Measurements from ENCODE around the gene PPP6R3.
"Not testable (repeated sequence)": the region's sequence is repeated elsewhere in the genome, so short reads cannot be mapped to it uniquely, and the experiment has no call there.

The PPP6R3 gene

DNA sequence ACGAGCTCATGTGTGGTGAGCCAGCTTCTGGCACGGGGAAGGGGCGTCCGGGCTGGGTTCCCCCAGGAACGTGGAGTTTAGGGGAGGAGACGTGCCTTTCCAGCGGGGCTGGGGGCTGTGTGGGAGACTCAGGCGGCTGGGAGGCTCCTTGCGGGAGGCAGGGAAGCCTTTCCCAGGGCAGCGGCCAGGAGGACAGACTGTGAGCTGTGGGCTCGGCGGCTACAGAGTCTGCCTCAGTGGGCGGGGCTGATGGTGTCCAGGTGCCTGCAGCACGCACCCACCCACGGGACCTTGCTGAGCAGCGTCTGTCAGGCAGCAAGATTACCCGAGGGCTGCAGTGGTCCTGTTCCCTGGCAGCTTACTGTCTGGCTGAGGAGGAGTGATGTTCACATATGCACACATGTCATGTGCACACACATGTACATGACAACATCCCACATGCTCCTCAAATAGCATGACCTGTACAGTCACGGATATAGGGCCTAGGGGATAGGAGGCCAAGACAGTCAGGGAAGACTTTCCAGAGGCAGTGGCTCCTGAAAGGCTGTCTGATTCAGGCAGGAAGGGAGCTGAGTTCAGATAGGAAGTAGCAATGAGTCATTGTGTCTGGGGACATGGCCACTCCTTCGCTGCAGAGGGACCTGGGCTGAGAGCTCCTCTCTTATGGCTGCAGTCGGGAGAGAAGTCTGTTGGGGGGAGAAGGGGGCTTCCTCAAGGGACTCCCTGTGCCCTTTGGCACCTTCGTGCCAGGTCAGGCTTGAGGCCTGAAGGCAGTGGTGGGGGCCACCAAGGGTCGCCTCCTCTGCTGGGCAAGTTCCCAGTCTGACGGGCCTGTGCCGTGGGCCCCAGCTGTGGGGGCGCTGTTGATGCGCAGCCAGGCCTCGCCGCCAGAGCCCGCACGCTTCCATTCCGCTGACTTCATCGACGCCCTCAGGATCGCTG lies 23.3 kb upstream of the PPP6R3 start:
- no peak for DNase-seq

DNA sequence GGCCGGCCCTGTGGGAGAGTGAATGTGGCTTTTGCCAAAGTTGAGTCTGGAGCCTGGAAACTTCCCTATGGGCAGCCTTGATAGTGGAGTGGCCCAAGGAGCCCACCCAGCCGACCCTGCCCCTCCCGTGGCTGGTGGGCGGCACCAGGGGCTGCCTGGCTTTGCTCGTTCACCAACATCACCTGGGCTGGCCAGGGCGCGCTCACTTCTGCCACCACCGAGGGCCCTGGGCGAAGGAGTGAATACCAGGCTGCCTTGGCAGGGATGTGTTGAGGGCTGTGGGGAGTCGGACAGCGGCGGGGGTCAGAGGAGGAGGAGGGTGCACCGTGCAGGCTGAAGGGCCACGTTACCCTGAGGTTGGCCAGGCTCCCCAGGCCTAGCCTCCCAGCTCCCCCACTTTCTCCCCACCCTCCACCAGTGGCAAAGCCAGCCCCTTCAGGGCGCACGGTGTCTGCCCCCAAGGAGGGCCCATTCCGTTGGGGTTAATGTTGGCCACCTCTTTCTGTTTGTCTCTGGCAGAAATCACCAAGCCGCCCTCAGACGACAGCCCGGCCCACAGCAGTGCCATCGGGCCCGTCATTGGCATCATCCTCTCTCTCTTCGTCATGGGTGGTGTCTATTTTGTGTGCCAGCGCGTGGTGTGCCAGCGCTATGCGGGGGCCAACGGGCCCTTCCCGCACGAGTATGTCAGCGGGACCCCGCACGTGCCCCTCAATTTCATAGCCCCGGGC lies 22.5 kb upstream of the PPP6R3 start:
- no peak for DNase-seq

DNA sequence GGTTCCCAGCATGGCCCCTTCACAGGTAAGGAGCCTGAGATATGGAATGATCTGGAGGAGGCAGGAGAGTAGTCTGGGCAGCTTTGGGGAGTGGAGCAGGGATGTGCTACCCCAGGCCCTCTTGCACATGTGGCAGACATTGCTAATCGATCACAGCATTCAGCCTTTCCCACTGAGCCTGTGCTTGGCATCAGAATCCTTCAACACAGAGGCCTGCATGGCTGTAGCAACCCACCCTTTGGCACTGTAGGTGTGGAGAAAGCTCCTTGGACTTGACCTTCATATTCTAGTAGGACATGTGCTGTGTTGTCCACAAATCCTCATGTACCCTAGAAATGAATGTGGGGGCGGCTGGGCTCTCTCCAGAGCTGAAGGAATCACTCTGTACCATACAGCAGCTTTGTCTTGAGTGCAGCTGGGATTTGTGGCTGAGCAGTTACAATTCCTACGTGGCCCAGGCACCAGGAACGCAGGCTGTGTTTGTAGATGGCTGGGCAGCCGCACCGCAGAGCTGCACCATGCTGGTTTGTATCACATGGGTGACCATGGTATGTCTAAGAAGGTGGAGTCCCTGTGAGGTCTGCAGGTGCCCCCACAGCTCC lies 21.8 kb upstream of the PPP6R3 start:
- DNase-seq: no peak

GRCh38 chr11:68439355-68440065 lies 21.0 kb upstream of the PPP6R3 start:
- no peak for DNase-seq

GRCh38 chr11:68440224-68440623 lies 20.3 kb upstream of the PPP6R3 start:
- no peak for DNase-seq

- DNase-seq: no peak
These were observed 18.9 kb upstream of the PPP6R3 start for GRCh38 chr11:68441466-68442230.

GRCh38 chr11:68442433-68442832 lies 18.1 kb upstream of the PPP6R3 start:
- DNase-seq: no peak

DNA sequence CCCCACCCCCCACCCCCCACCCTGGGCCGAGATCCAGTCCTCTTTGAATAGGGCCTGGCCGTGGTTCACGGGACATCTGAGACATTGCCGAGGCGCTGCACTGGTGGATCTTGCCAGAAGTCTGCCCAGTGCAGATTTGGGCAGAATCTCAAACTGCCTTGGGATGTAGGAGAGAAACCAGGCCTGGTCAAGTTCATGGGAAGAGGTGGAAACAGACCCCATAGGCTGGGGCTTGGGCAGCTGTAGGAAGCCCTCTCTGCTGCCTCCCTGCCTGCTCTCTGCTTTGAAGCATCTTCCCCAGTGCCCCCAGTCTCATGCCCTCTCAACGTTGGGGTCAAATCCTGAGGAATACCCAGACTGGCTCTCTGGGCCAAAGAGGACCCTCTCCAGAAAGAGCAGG lies 16.0 kb upstream of the PPP6R3 start:
- no peak for DNase-seq

GRCh38 chr11:68445531-68446035 lies 15.0 kb upstream of the PPP6R3 start:
- DNase-seq: no peak

DNA sequence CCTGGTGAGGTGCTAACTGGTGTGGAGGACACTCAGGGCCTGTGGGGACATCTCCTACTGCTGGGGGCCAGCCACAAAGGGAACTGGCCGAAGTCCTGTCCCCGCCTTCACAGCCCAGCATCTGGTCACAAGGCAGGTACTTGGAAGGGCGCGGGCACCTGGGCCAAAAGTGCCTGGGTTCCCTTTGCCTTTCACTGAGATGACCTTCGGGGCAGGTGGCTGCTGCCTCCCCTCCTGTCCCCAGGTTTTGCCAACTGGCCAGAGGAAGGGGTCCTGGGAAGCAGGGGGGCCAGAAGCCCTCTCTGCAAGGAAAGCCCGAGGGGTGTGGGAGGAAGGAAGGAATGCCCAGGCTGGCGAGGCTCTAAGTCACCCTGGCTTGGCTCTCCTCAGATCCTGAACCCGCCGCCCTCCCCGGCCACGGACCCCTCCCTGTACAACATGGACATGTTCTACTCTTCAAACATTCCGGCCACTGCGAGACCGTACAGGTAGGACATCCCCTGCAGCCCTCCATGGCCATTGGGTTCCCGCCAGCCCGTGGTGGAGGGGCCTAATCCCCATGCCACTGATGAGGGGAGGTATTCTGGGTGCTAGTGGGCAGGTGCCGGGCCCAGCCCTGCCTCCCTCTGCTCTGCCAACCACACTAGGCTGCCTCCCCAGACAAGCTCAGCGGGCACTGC lies 14.4 kb upstream of the PPP6R3 start:
- DNase-seq: no peak

DNA sequence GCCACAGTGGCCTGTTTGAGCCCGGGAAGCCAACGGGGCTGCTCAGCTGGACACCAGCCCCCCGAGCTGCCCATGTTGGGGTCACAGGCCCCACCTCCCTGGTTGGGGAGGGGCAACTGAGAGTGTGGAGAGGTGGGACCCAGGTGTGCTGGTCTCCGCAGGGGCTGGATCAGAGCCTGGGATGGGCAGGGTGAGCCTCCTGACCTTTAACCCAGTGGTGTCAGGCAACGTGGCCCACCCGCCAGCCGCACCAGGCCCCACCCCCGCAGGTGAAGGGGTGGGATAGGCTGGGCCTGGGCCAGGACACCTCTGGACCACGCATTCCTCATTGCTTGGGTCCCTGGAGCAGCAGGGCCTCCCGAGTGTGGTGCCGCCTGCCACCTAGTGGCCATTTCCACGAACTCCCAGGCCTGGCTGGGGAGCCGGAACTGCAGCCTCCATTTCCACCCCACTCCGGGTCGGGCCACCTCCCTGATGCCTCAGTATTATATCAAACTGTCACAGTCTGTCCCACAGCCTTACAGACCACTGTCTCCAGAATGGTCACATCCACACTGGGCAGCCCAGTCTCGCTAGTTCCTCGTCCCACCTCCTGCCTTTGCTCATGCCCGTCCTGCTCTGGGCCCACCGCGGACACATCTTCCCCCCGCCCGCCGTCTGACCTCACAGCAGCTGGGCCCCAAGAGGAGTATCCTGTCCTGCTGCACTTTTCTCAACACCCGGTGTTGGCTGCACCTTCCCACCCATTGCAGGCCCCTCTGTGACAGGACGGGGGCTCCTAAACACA lies 13.3 kb upstream of the PPP6R3 start:
- no peak for DNase-seq

- DNase-seq: not testable (repeated sequence)
These were observed 12.6 kb upstream of the PPP6R3 start for GRCh38 chr11:68447914-68448313.

DNA sequence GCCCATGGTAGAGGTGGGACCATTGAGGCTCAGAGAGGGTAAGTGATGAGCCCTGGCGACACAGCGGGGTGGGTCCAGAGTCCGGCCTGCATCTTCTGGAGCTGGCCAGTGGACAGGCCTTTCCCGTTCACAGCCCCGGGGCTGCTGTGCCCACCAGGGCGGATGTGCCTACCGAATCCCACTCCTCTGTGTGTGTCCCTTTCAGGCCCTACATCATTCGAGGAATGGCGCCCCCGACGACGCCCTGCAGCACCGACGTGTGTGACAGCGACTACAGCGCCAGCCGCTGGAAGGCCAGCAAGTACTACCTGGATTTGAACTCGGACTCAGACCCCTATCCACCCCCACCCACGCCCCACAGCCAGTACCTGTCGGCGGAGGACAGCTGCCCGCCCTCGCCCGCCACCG lies 11.9 kb upstream of the PPP6R3 start:
- DNase-seq: no peak

DNA sequence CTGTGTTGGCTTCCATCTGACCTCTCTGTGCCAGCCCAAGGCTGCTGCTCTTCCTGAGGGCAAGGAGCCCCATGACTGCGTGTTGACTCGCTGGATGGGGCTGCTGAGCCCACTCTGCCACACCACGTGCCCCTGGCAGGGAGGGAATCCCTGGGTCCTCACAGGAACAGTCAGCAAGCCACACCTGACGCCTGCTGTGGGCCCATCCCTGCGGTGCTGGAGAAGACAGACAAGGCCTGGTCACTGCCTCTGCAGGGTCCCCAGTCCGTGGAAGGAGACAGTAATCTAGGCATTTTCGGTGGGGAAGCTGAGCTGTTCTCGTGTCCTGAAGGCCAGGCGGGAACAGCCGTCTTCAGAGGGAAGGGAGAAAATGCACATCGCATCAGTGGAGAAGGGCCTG lies 10.6 kb upstream of the PPP6R3 start:
- DNase-seq: no peak

DNA sequence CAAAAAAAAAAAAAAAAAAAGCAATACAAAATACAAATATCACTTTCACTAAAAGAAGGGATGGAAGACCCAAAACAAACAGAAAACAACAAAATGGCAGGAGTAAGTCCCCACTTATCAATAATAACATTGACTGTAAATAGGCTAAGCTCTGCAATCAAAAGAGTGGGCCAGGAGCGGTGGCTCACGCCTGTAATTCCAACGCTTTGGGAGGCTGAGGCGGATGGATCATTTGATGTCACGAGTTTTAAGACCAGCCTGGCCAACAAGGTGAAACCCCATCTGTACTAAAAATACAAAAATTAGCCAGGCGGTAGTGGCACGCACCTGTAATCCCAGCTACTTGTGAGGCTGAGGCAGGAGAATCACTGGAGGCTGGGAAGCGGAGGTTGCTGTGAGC lies 9.8 kb upstream of the PPP6R3 start:
- no peak for DNase-seq

GRCh38 chr11:68454767-68455166 lies 5.8 kb upstream of the PPP6R3 start:
- DNase-seq: no peak

DNA sequence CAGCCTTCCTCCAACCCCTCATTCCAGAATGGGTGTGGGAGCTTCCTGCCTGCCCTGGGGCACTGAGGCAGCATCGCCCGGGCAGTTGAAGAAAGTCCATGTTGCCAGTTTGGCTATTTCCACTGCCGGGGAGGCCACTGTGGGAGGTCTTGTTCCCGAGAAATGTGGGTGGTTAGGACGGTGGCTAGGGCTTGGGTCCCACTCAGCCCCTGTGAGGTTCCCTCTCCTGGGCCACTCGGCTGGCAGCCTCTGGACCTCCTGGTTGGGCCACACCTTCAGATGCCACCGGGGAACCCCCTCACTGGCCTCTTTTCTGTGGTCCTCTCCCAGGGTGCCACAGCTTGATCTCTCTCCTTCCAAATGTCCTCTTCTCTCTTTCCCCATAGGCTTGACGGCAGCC lies 5.1 kb upstream of the PPP6R3 start:
- DNase-seq: no peak

DNA sequence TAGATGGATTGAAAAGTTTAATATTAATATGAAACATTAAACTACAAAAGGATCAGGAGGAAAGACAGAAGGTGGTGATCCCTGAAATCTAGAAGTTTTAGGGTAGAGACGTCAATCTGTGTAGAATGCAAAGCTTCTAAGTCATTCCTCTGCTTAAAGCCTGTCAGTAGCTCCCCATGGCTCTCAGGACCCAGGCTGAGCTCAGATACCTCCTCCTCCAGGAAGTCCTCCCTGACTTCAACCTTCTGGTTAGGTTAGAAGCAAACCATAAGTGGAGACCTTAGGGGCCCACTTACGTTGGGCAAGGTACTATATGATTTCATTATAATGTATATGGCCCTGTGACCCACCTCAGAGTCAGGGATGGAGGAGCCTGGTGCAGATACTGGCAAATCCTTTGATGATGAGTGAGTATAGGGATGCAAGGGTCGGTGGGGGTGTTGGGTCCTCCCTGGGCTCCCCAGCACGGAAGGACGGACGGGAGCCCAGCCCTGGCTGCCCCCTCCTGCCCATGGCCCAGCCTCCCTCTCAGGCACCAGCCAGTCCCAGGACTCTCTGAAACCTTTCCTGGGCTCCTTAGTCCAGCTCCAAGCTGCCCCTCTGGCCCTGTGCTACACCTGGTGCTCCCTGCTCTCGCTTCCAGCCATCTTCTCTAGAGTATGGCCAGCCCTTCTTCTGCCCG lies 3.2 kb upstream of the PPP6R3 start:
- DNase-seq: no peak

DNA sequence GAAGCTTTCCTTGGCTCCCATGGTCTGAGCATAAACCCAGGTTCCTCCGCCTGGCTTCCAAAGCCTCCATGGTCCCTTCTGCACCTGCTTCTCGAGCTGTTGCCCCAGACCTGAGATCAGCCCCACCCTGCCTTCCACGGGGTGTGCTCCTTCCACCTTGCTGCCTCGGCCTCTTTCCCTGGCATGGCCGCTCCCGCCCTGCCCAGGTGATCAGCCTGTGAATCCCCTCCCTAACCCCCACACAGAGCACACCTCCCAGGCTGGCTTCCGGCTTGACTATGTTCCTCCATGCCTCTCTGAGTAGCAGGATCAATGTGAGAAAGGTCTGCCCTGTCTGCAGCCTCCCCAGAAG lies 2.7 kb upstream of the PPP6R3 start:
- DNase-seq: no peak

GRCh38 chr11:68458340-68458739 lies 2.2 kb upstream of the PPP6R3 start:
- DNase-seq: not testable (repeated sequence)
